ENCODE measurements around the gene HPSE2.

- TF ChIP-seq SUZ12 (IDR thresholded peaks at IDR 0.05; ENCODE audit: extremely low read depth, insufficient read depth, insufficient read length) = no peak
- no peak for TF ChIP-seq YY1 (IDR thresholded peaks at IDR 0.05; ENCODE audit: insufficient read depth, insufficient read length)
- TF ChIP-seq ZNF274 (IDR thresholded peaks at IDR 0.05; ENCODE audit: low read depth, low read length) = no peak
Observed at GRCh38 chr10:98609265-98609664, 626.4 kb downstream of the HPSE2 start.

Data from NT2/D1 (cell line).